T-helper 2 cell treated with Interferon-gamma antibody and Interleukin-4, amounts not matched to agents 100 ng/mL and 5 ng/mL, for 36 hours (primary cell): Measurements from ENCODE around the gene ZNF597. TPM values are rescaled to one million over a fixed set of nuclear protein-coding genes. Genes with fewer than 3 reads are reported as not detected.
"Not testable (repeated sequence)": the region's sequence is repeated elsewhere in the genome, so short reads cannot be mapped to it uniquely, and the experiment has no call there.

Experiments
- intact Hi-C: fragments of 100-400 bp; cut with micrococcal nuclease; formaldehyde crosslinking; loops from one replicate; pipeline ENCODE4 v1.15.1; 2023
- total RNA-seq: library from RNA; stranded (reverse); gene quantifications from 2 replicates; pipeline ENCODE4 v1.2.3, GENCODE V29; 2022

Gene ZNF597
- total RNA-seq, 1 donor from 2014 or later = 2.4 TPM

- intact Hi-C loops = no loop called here
Measured at GRCh38 chr16:3475604-3476375, 32.5 kb upstream of the ZNF597 start.

- intact Hi-C loops = not testable (repeated sequence)
Measured at GRCh38 chr16:3474870-3475269, 31.6 kb upstream of the ZNF597 start.

GRCh38 chr16:3474136-3474779 lies 31.0 kb upstream of the ZNF597 start:
- intact Hi-C loops = no loop called here

GRCh38 chr16:3473596-3473943 lies 30.3 kb upstream of the ZNF597 start:
- intact Hi-C loops = not testable (repeated sequence)

GRCh38 chr16:3472878-3473595 lies 29.7 kb upstream of the ZNF597 start:
- intact Hi-C loops = no loop called here

- intact Hi-C loops = no loop called here
Measured at GRCh38 chr16:3471518-3472176, 28.3 kb upstream of the ZNF597 start.

GRCh38 chr16:3470723-3471122 lies 27.4 kb upstream of the ZNF597 start:
- intact Hi-C loops = no loop called here

- intact Hi-C loops = no loop called here
Measured at GRCh38 chr16:3469736-3470135, 26.4 kb upstream of the ZNF597 start.

GRCh38 chr16:3468501-3468900 lies 25.2 kb upstream of the ZNF597 start:
- intact Hi-C loops = no loop called here

- intact Hi-C loops = no loop called here
Measured at GRCh38 chr16:3467921-3468320, 24.6 kb upstream of the ZNF597 start.

GRCh38 chr16:3467182-3467581 lies 23.9 kb upstream of the ZNF597 start:
- intact Hi-C loops = no loop called here

GRCh38 chr16:3465911-3466584 lies 22.7 kb upstream of the ZNF597 start:
- intact Hi-C loops = no loop called here

- intact Hi-C loops = no loop called here
Measured at GRCh38 chr16:3465301-3465700, 22.0 kb upstream of the ZNF597 start.

- intact Hi-C loops = no loop called here
Measured at GRCh38 chr16:3461151-3461550, 17.8 kb upstream of the ZNF597 start.

GRCh38 chr16:3460585-3460984 lies 17.3 kb upstream of the ZNF597 start:
- intact Hi-C loops = no loop called here

- intact Hi-C loops = no loop called here
Measured at GRCh38 chr16:3460121-3460520, 16.8 kb upstream of the ZNF597 start.

GRCh38 chr16:3459401-3460090 lies 16.2 kb upstream of the ZNF597 start:
- intact Hi-C loops = loop anchor here (2.0 to 5.0 kb wide), 4 partner anchors 41 to 197 kb away; partner anchors contain the start of genes CLUAP1, TIGD7, ZNF263 and ZNF75A

- intact Hi-C loops = loop anchor here (2.0 to 5.0 kb wide), 4 partner anchors 42 to 197 kb away; partner anchors contain the start of genes CLUAP1, TIGD7, ZNF263 and ZNF75A
Measured at GRCh38 chr16:3458852-3459361, 15.6 kb upstream of the ZNF597 start.

GRCh38 chr16:3458278-3458851 lies 15.1 kb upstream of the ZNF597 start:
- intact Hi-C loops = loop anchor here (2.0 to 5.0 kb wide), 4 partner anchors 42 to 196 kb away; partner anchors contain the start of genes CLUAP1, TIGD7, ZNF263 and ZNF75A
